ENCODE results near the gene SPEM1.

SPEM1 gene

DNA sequence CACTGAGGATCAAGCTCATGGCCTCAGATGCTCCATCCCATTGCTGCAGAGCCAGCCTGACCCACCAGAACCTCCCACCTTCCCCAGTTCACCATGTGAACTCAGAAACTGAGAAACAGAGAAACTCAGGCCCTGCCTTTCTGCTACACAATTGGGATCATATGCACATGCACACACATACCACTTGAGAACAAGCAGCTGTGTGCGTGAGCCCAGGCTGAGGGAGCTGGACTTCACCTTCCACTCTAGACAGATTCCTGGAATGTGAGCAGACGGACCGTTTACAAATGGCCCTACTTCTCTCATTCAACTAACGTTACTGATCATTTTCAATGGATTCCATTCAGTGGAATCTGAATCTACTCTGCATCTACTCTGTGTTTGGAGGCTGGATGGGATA lies 3.6 kb downstream of the SPEM1 start:
- DNase-seq, result no peak

DNA sequence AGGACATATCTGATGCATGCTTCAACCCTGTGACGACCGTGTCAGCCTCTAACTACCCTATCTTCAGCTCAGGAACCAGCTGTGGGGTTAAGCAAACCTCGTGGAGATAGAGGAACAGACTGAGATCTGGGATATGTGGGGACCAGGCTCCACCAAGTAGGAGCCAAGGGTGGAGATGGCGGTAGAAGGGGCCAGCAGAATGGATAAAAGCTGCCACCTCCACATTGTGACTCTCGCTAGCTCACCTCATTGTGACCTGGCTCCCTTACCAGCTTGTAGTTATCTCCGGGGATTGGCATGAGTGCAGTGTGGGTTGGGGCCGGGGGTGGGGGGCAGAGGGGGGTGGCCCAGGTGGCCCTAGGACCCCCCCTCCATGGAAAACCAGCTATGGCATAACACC lies 5.2 kb downstream of the SPEM1 start, which contains the start of gene SPEM2:
TSS of gene SPEM2 (plus strand) at position 301 of the 400 bp plus-strand sequence. CDS start at position 374, 73 bp downstream.
- no peak for DNase-seq

DNA sequence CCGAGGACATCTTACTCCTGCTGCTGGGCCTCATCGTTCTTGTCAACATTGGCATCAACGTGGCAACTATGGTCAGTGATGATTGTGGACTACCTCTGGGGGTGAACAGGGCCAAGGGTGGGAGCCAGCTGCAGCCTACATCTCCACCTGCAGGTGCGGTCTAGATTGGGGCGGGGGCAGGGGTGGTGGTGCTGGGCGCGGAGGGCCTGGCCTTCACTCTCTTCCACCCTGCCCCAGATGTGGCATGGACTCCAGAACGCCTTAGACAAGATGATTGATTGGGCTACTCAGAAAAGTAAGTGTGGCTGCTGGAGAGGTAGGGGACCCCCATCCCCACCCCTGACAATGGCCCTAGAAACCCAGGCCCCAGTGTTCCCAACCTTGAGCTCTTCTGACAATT lies 5.6 kb downstream of the SPEM1 start:
- no peak for DNase-seq

DNA sequence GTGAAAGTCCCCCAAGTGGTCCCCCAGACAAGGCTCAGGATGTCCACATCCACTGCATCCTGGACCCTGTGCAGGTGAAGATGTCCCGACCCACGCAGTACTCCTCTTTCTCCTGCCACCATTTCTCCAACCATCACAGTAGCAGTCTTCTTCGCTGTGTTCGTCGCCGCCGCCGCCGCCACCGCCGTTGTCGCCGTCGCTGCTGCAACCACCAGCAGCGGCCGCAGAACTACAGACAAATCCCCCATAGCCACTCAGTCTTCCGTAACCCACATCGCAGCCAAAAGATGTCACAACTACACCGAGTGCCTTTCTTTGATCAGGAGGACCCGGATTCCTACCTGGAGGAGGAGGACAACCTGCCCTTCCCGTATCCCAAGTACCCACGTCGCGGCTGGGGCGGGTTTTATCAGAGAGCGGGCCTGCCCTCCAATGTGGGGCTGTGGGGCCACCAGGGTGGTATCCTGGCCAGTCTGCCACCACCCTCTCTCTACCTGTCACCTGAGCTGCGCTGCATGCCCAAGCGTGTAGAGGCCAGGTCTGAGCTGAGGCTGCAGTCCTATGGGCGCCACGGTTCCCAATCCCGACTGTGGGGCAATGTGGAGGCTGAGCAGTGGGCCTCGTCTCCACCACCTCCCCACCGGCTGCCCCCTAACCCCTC lies 6.2 kb downstream of the SPEM1 start:
- no peak for DNase-seq

DNA sequence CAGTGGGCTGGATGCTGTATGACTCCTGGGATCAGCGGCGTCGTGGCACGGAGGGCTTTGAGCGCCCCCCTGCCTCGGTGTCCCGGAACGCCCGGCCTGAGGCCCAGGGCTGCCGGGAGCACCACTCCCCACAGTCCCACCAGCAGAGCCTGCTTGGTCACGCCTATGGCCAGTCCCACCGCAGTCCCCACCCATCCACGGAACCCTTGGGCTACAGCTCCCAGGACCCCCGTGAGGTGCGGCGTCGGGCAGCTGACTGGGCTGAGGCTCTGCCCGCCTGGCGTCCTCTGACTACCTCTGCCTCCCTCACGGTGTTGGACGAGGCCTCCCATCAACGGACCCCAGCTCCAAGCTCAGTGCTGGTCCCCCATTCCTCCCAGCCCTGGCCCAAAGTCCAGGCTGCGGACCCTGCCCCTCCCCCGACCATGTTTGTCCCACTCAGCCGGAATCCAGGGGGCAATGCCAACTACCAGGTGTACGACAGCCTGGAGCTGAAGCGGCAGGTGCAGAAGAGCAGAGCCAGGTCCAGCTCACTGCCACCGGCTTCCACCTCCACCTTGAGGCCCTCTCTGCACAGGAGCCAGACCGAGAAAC lies 6.9 kb downstream of the SPEM1 start:
- DNase-seq, result no peak

DNA sequence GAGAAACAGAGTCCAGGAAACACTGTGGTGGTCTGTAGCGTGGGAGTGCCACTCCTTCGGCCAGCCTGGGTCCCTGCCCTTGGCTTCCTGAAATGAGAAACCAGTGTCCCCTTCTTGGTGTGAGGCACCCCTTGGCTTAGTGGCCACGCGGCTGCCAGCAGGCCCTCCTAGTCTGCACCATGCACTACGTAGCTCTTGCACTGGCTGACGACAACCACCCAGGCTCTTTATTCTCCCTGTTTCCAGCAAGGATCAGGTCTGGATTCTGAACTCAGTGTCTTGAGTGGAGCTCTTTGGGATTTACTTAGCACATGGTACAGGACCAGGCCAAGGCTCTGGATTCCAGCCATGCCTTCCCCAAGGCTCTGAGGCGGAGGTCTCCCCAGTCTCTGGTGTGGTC lies 7.4 kb downstream of the SPEM1 start:
- DNase-seq, result no peak

DNA sequence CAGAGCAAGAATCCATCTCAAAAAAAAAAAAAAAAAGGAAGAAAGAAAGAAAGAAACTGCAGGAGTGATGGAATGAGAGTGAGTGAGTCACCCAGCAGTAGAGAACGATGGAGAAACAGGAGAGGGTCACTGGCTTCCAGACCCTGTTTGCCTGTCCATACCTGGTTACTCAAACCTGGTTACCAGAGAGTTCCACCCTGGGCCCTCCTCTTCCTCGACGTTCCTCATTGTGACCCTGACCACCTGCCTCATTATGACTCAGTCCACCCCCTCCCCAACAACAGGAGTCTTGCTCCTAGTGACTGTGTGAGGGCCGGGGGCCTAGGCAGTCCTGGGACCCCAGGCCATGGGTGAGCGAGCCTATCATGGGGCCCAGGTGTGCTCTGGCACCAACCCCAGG lies 8.4 kb downstream of the SPEM1 start, which contains the start of gene SPEM3:
TSS of gene SPEM3 (plus strand) at position 301 of the 400 bp plus-strand sequence. CDS start at position 347, 46 bp downstream.
- no peak for DNase-seq

DNA sequence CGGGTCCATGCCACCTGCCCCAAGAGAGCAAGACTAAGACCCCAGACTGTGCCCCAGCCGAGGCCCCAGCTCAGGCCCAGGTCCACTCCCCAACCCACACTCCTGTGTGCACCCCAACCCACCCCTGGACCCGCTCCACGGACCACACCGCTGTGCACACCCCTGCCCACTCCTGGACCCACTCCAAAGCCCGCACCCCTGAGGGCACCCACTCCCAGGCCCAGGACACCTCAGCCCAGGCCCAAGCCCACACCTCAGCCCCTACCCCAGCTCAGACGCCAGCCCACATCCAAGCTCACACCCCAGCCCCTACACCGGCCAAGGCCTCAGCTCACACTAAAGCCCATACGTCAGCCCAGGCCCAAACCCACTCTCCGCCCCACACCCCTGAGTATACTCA lies 9.6 kb downstream of the SPEM1 start:
- DNase-seq, result no peak

DNA sequence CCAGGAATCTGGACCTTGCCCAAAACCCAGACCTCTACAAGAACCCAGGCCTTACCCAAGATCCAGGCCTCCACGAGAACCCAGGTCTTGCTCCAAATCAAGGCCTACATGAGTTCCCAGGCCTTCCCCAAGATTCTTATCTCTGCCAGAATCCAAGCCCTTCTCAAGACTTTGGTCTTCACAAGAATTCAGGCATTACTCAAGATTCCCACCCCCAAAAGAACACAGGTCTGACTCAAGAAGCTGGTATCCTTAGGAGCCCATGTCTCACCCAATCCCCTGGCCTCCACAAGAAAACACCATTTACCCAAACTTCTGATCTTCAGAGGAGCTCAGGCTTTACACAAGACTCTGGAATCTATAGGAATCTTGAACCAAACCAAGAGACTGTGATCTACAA lies 11.1 kb downstream of the SPEM1 start:
- no peak for DNase-seq

DNA sequence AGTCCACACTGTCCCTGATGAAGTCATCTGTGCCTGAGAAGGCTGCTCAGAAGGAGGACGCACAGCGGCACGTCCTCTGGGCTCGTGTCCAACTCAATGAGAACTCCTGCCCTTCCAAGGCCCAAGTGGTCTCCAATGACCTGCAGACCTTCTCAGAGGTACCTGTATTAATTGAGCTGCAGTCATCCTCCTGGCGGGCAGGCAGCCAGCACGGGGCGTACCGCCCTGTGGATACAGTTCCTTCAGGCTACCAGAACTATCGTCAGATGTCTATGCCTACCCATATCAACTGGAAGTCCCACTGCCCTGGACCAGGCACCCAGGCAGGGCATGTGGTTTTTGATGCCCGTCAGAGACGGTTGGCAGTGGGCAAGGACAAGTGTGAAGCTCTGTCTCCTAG lies 12.2 kb downstream of the SPEM1 start:
- no peak for DNase-seq

DNA sequence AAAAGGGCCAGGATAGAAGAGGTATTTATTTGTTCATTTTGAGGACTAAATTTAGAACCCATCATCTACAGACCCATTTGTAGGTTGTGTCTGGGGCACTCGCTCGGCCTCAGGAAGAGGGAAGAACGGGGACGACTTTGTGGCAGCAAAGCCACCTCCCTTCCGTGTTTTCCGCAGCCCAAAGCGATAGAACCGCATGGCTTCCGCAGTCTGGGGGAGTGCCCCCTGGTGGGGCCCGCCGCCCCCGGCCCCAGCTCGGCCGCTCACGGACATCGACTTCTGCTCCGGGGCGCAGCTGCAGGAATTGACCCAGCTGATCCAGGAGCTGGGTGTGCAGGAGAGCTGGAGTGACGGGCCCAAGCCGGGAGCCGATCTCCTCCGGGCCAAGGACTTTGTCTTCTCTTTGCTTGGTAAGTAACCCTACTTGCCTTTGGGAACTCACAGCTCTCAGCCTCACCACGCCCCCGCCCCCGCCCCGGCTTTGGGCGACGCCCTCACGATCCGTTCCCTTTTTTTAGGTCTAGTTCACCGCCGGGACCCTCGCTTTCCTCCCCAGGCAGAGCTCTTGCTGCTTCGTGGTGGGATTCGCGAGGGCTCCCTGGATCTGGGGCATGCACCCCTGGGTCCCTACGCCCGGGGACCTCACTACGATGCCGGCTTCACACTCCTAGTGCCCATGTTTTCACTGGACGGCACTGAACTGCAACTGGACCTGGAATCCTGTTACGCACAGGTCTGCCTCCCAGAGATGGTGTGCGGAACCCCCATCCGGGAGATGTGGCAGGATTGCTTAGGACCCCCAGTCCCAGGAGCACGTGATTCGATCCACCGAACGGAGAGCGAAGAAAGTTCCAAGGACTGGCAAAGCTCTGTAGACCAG lies 15.8 kb downstream of the SPEM1 start:
- DNase-seq, result peak; percentile 15

DNA sequence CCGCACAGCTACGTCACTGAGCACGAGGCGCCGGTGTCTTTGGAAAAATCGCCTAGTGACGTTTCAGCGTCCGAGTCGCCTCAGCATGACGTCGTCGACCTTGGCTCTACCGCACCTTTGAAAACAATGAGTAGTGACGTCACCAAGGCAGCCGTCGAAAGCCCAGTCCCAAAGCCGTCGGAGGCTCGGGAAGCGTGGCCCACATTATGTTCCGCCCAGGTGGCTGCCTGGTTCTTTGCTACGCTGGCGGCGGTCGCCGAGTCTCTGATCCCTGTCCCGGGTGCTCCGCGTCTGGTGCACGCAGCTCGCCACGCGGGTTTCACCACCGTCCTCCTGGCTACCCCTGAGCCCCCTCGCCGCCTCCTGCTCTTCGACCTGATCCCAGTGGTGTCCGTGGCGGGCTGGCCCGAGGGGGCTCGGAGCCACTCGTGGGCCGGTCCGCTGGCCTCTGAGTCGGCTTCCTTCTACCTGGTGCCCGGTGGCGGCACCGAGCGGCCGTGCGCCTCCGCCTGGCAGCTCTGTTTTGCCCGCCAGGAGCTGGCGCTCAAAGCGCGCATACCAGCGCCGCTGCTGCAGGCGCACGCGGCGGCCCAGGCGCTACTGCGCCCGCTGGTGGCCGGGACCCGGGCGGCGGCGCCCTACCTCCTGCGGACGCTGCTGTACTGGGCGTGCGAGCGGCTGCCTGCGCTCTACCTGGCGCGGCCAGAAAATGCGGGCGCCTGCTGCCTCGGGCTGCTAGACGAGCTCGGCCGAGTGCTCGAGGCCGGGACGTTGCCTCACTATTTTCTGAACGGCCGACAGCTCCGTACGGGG lies 16.6 kb downstream of the SPEM1 start:
- peak; percentile 67 for DNase-seq

DNA sequence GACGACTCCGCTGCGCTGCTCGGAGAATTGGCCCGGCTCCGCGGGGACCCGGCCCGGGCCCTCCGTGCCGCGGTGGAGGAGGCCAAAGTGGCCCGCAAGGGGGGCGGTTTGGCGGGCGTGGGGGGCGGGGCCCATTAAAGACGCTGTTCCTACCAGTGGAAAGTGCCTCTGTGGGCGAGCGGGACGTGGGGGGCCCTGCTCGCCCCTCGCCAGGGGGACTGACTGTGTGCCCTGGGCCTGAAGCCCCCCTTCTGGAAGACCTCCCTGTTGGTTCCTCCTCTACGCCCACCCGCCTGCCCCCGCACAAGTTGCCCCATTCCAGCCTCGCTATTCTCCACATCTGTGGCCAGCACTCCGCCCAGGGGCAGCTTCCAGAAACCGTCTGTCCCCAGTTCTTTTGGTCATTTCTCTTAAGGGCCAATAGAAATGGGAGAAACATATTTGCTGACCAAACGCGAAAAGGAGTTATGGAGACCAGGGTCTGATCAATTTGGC lies 17.3 kb downstream of the SPEM1 start:
- DNase-seq, result no peak

DNA sequence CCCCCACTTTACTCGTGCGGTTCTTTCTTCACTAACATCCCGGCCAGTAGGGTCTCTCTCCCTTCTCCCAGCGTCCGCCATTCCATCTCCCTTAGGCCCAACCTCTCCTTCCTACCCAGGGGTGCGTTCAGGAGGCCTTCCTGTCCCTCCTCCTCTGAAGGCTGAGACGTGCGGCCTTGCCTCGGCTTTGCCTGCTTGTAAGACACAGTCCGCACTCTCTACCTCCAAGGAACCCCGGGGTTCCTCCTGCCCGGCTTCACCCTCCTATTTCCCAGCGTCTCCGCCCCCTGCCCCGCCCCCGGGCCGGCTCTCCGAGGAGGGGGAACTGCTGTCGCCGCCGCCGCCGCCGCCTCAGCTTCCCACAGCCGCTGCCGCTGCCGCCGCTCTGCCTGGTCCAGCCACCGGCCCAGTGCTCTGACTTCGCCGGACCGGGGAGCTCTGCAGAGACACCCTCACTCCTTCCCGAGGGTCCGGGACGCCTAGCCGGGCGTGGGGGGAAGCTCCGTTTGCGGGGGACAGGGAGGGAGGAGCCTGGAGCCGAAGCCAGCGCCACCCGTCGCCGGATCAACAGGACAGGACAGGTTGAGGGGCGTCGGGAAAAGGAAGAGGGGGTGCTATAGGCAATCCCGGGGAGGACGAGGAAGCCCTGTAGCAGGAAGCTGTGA lies 18.0 kb downstream of the SPEM1 start:
- no peak for DNase-seq

DNA sequence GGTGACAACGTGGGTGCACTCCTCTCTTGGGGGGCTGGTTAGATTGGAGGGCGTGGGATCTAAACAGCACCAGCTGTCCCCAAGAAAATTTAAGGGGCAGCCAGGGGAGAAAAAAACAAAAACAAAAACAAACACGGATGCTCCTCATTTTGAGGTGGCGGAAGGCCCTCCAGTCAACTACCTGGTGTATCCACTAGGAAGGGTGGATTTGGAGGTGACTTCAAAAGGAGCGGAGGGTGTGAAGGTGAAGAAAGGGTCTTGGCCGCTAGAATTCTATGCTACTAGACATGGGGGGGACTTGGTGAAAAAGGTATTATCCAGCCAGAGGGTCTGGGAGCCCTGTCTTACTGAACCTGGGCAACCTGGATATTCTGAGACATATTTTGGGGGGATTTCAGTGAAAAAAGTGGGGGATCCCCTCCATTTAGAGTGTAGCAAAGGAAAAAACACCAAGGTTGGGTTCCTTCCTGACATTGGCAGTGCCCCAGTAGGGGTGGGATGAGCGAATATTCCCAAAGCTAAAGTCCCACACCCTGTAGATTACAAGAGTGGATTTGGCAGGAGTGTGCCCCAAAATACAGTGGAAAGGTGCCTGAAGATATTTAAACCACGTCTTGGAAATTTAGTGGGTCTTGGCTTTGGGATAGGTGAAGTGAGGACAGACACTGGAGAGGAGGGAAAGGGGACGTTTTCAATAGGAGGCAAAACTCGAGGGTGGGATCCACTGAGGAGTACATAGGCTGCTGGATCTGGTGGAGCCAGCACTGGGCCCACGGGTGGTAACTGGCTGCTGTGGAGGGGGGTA lies 18.7 kb downstream of the SPEM1 start:
- no peak for DNase-seq

DNA sequence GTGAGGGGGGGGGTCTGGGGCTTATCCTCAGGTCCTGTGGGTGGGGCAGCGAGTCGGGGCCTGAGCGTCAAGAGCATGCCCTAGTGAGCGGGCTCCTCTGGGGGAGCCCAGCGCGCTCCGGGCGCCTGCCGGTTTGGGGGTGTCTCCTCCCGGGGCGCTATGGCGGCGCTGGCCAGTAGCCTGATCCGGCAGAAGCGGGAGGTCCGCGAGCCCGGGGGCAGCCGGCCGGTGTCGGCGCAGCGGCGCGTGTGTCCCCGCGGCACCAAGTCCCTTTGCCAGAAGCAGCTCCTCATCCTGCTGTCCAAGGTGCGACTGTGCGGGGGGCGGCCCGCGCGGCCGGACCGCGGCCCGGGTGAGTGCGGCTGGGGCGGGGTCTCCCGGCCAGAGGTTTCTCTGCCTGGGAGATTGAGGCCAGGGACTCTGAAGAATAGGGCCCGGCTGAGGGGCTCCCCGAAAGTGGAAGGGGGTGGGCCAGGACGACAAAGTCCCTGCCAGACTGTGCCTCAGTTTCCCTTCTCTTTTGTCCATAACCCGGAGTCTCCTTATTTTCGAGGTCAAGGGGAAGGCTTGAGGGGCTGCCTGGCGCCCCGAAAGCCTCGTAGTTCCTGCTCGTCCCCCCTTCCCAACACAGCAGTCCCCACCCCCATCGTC lies 19.5 kb downstream of the SPEM1 start, which contains the start of gene FGF11:
TSS of gene FGF11 (plus strand) at position 51 of the 651 bp plus-strand sequence. CDS start at position 160, 109 bp downstream.
- DNase-seq, result no peak

DNA sequence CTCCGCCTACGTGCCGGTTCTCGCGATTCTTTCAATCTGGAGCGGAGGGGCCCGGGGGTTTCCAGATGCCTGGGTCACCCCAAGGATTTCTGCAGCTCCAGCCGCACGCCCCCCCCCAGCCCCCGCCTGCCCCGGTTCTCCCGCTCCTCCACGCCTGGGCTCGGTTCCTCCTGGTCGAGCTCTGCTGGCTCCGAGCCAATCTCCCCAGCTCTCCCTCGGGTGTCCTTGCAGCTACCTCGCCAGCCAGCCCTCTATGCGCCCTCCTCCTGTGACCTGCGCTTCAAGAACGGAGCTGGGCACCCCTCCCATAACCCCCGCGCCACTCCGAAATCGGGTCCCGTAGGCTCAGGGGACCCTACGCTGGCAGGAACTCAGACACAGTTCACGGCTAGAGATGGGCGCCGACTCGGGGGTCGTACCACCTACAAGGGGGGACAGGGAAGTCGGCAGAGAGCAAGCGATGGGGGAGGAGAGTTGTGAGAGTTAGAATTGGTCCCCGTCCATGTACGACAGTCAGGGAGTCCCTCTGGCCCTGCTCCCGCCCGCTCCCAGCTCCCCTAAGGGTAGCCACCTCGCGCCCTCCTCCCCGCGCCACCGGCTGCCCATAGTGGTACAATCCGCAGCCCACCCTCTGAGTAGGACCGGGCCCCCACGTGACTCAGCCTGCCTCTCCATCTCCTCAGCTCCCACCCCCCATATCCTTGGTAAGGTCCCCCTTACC lies 20.1 kb downstream of the SPEM1 start:
- DNase-seq, result peak; percentile 53

DNA sequence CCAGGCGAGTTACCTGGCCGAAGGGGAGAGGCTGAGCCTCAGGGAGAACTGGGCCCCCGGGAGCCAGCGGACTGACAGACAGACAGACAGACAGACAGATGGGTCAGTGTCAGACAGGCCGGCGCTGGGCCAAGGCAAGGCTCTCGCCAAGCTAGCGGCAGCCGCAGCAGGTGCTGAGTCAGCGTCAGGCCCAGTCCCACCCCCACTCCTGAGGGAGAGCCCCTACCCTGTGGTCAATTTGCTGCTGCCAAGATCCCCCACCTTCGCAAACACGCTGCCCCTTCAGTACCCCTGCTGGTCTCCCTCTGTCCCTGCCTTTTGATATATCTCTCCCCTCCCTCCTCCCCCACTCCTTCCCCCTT lies 20.7 kb downstream of the SPEM1 start:
- DNase-seq, result no peak

DNA sequence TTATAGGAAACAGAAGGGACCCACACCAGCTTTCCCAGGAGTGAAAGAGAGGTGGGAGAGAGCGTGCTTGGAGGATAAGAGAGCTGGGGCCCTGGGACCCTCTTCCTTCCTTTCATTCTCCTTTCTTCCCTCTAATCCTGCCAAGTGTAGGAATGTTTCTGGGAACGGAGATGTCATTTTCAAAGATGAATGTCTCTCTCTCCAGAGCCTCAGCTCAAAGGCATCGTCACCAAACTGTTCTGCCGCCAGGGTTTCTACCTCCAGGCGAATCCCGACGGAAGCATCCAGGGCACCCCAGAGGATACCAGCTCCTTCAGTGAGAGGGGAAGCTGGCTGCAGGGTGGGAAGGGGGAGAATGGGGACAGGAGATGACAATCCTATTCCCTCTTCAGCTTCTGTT lies 21.1 kb downstream of the SPEM1 start:
- no peak for DNase-seq

DNA sequence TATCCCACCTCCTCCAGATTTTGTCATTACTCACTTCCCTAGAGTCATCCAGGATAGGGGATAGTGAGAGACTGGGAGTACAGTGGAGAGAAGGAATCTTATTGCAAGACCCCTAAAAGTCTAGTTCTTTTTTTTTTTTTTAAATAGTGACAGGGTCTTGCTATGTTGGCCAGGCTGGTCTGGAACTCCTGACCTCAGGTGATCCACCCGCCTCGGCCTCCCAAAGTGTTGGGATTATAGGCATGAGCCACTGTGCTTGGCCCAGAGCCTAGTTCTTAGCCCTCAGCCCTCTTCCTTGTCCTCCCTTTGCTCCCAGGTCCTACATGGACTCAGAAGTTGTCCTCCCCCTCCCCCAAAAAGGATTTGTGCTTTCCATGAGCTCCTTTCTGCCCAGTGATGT lies 22.0 kb downstream of the SPEM1 start:
- no peak for DNase-seq

Measured in NCI-H1436 (cell line).